IPS DF 6.9 (cell line): ENCODE data around the gene NOLC1.

Experiments
- DNase-seq: peaks from one replicate; pipeline ENCODE4 v3.0.0-alpha.2; 2013; ENCODE audit warnings: low read depth, low spot score
- H3K27ac ChIP-seq: one replicate; pipeline ENCODE4 v1.5.1; 2013; ENCODE audit warnings: low read length, control low read depth
- H3K27me3 ChIP-seq: 2 replicates; pipeline ENCODE4 v1.6.1; 2013; ENCODE audit warnings: mild to moderate bottlenecking, low read length; ENCODE audit not compliant: control insufficient read depth, insufficient read depth
- H3K36me3 ChIP-seq: 2 replicates; pipeline ENCODE4 v1.6.1; 2013; ENCODE audit warnings: low read length; ENCODE audit not compliant: control insufficient read depth, insufficient read depth
- H3K4me1 ChIP-seq: 2 replicates; pipeline ENCODE4 v1.6.1; 2013; ENCODE audit warnings: low read length; ENCODE audit not compliant: control insufficient read depth, insufficient read depth
- H3K4me3 ChIP-seq: 2 replicates; pipeline ENCODE4 v1.5.1; 2013; ENCODE audit warnings: mild to moderate bottlenecking, low read length
- H3K9me3 ChIP-seq: 2 replicates; pipeline ENCODE4 v1.6.1; 2013; ENCODE audit warnings: low read length, inconsistent platforms; ENCODE audit not compliant: control insufficient read depth, insufficient read depth
- WGBS: extraction: QIAGEN DNeasy Blood & Tissue Kit; methylation state at CpG from one replicate; pipeline ENCODE4 v1.1.7; 2013; ENCODE audit warnings: mixed read lengths, missing lambda C conversion rate; ENCODE audit not compliant: insufficient read length, insufficient coverage; 5-methylcytosine and 5-hydroxymethylcytosine counted together

The NOLC1 gene

DNA sequence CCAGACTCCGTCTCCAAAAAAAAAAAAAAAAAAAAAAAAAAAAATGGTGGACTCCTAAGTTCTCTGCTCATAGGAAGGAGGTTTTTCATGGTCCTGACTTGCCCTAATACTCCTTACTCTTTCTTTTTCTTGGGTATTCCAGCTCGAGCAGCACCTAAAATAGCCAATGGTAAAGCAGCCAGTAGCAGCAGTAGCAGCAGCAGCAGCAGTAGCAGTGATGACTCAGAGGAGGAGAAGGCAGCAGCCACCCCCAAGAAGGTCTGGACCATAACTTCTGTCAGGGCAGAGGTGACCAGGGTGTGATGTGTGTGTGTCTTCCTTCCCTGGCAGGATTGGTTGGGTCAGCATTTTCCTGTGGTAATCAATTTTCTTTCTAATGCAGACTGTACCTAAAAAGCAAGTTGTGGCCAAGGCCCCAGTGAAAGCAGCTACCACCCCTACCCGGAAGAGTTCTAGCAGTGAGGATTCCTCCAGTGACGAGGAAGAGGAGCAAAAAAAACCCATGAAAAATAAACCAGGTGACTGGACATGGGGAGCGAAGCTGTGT lies 6.9 kb downstream of the NOLC1 start:
- Histone ChIP-seq H3K9me3 (no peaks in the 10 kb centered on the region), H3K27ac (no peak overlapping the region), H3K4me1 (no peaks in the 10 kb centered on the region), H3K36me3 (peaks cover 48% of the 10 kb centered on the region), H3K4me3 (no peak overlapping the region), H3K27me3 (no peaks in the 10 kb centered on the region)
- no CpG with 5 or more reads among the region's 5 CpGs for WGBS
- no peak for DNase-seq

- no peaks in the 10 kb centered on the region for H3K9me3 ChIP-seq
- H3K27me3 ChIP-seq = no peaks in the 10 kb centered on the region
- H3K27ac ChIP-seq = no peak overlapping the region
- WGBS = no CpG with 5 or more reads among the region's 4 CpGs
- H3K36me3 ChIP-seq = peaks cover 48% of the 10 kb centered on the region
- H3K4me3 ChIP-seq = no peak overlapping the region
- H3K4me1 ChIP-seq = no peaks in the 10 kb centered on the region
- no peak for DNase-seq
Measured at GRCh38 chr10:102159831-102160230, 7.6 kb downstream of the NOLC1 start.

DNA sequence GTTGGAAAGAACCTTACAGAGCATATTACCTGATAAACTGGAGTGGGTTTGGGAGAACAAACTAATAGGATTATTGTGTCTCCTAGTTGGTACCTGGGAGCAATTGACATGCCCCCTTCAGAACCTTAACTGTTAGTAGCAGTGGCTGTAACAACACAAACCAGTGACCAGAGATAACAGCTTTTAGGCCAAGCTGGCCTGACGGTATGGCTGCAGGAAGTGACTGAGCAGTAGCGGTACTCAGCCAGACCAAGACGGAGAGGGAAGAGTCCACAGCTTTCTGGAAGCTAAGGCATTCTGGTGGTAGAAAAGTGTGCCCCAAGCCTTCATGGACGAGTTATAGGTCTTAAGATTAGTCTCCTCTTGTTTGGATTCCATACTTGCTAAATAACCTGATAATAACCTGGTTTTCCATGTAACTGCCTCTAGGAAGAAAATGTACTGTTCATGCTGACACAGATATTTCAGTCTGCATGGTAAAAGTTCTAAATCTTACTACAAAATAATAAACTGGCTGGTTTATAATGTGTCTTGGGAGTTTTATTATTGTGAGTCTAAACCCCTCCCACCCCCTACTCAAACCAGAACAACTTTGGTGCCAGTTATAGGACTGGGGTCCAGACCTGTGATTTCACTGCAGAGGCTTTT lies 11.3 kb downstream of the NOLC1 start:
- no peaks in the 10 kb centered on the region for H3K27me3 ChIP-seq
- H3K36me3 ChIP-seq = peaks cover 36% of the 10 kb centered on the region
- DNase-seq = no peak
- no peaks in the 10 kb centered on the region for H3K9me3 ChIP-seq
- no peak overlapping the region for H3K4me3 ChIP-seq
- WGBS = no CpG with 5 or more reads among the region's 4 CpGs
- no peak overlapping the region for H3K27ac ChIP-seq
- H3K4me1 ChIP-seq = no peaks in the 10 kb centered on the region

GRCh38 chr10:102167861-102168260 lies 15.7 kb downstream of the NOLC1 start:
- Histone ChIP-seq H3K4me1 (no peaks in the 10 kb centered on the region), H3K4me3 (no peak overlapping the region), H3K36me3 (peaks cover 3% of the 10 kb centered on the region; the same call in 1 of the 2 replicates), H3K9me3 (no peaks in the 10 kb centered on the region), H3K27ac (no peak overlapping the region), H3K27me3 (no peaks in the 10 kb centered on the region)
- no peak for DNase-seq
- no CpG with 5 or more reads among the region's 1 CpG for WGBS

- no peaks in the 10 kb centered on the region for H3K27me3 ChIP-seq
- no CpG with 5 or more reads among the region's 3 CpGs for WGBS
- no peak for DNase-seq
- H3K4me3 ChIP-seq = no peak overlapping the region
- H3K4me1 ChIP-seq = no peaks in the 10 kb centered on the region
- no peaks in the 10 kb centered on the region for H3K36me3 ChIP-seq
- no peaks in the 10 kb centered on the region for H3K9me3 ChIP-seq
- H3K27ac ChIP-seq = no peak overlapping the region
Measured at GRCh38 chr10:102170602-102171001, 18.4 kb downstream of the NOLC1 start.

GRCh38 chr10:102172288-102172687 lies 20.1 kb downstream of the NOLC1 start:
- no CpG with 5 or more reads among the region's 8 CpGs for WGBS
- Histone ChIP-seq H3K36me3 (no peaks in the 10 kb centered on the region), H3K4me1 (no peaks in the 10 kb centered on the region), H3K27me3 (no peaks in the 10 kb centered on the region), H3K27ac (no peak overlapping the region), H3K4me3 (no peak overlapping the region), H3K9me3 (no peaks in the 10 kb centered on the region)
- no peak for DNase-seq

GRCh38 chr10:102175415-102175814 lies 23.2 kb downstream of the NOLC1 start:
- Histone ChIP-seq H3K4me1 (no peaks in the 10 kb centered on the region), H3K36me3 (no peaks in the 10 kb centered on the region), H3K4me3 (no peak overlapping the region), H3K27ac (no peak overlapping the region), H3K9me3 (no peaks in the 10 kb centered on the region), H3K27me3 (no peaks in the 10 kb centered on the region)
- no peak for DNase-seq
- WGBS = no CpG with 5 or more reads among the region's 4 CpGs

DNA sequence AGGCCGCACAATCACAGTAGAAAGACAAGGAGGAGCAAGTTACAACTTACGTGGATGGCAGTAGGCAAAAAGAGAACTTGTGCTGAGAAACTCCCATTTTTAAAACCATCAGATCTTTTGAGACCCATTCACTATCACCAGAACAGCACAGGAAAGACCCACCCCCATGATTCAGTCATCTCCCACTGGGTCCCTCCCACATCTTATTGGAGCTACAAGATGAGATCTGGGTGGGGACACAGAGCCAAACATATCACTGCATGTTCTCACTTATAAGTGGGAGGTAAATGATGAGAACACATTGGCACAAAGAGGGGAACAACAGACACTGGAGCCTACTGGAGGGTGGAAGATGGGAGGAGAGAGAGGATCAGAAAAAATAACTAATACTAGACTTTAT lies 32.4 kb downstream of the NOLC1 start:
- no peak overlapping the region for H3K4me3 ChIP-seq
- peaks cover 4% of the 10 kb centered on the region for H3K9me3 ChIP-seq
- WGBS = no CpG with 5 or more reads among the region's 2 CpGs
- no peaks in the 10 kb centered on the region; the same call in 1 of the 2 replicates for H3K36me3 ChIP-seq
- H3K27ac ChIP-seq = no peak overlapping the region
- DNase-seq = no peak
- no peaks in the 10 kb centered on the region for H3K4me1 ChIP-seq
- no peaks in the 10 kb centered on the region for H3K27me3 ChIP-seq

- Histone ChIP-seq H3K36me3 (no peaks in the 10 kb centered on the region; the same call in 1 of the 2 replicates), H3K4me3 (no peak overlapping the region), H3K27me3 (no peaks in the 10 kb centered on the region), H3K27ac (no peak overlapping the region), H3K4me1 (no peaks in the 10 kb centered on the region), H3K9me3 (peaks cover 4% of the 10 kb centered on the region)
- no peak for DNase-seq
- WGBS = no CpG with 5 or more reads among the region's 2 CpGs
Measured at GRCh38 chr10:102185272-102185671, 33.1 kb downstream of the NOLC1 start.

GRCh38 chr10:102185811-102186527 lies 33.8 kb downstream of the NOLC1 start:
- H3K27ac ChIP-seq = no peak overlapping the region
- no peak for DNase-seq
- H3K27me3 ChIP-seq = no peaks in the 10 kb centered on the region
- no CpG with 5 or more reads among the region's 15 CpGs for WGBS
- no peaks in the 10 kb centered on the region for H3K4me1 ChIP-seq
- peaks cover 4% of the 10 kb centered on the region for H3K9me3 ChIP-seq
- H3K36me3 ChIP-seq = no peaks in the 10 kb centered on the region; the same call in 1 of the 2 replicates
- no peak overlapping the region for H3K4me3 ChIP-seq
